ENCODE results near the gene CILP. TPM values are rescaled to one million over a fixed set of nuclear protein-coding genes. Genes with fewer than 3 reads are reported as not detected.
"Not testable (repeated sequence)": the region's sequence is repeated elsewhere in the genome, so short reads cannot be mapped to it uniquely, and the experiment has no call there.

The CILP gene
- polyA plus RNA-seq (2013, experiment 1 of 2; ENCODE audit: insufficient read length): 0.30 TPM
- polyA plus RNA-seq (2013, experiment 2 of 2; ENCODE audit: insufficient read length): 1.1 TPM

GRCh38 chr15:65210770-65211481 is at the start of gene CILP:
Gene CILP (minus strand): TSS chr15:65211473. CDS start chr15:65209755, 1,718 bp downstream.
- no peak for DNase-seq

GRCh38 chr15:65260968-65261367 is 49.7 kb upstream of the CILP start:
- DNase-seq: no peak

- no peak for DNase-seq
These were observed 48.1 kb upstream of the CILP start for GRCh38 chr15:65259367-65259797.

- DNase-seq: no peak
These were observed 47.3 kb upstream of the CILP start for GRCh38 chr15:65258375-65259262.

- DNase-seq: no peak
These were observed 44.3 kb upstream of the CILP start for GRCh38 chr15:65255486-65256140.

GRCh38 chr15:65254758-65255157 is 43.5 kb upstream of the CILP start:
- no peak for DNase-seq

GRCh38 chr15:65254356-65254755 is 43.1 kb upstream of the CILP start:
- no peak for DNase-seq

- DNase-seq: no peak
These were observed 38.4 kb upstream of the CILP start for GRCh38 chr15:65249641-65250040.

- DNase-seq: peak; percentile 44
These were observed 37.4 kb upstream of the CILP start for GRCh38 chr15:65248511-65249255.

GRCh38 chr15:65246939-65247338 is 35.7 kb upstream of the CILP start:
- DNase-seq: no peak

- DNase-seq: no peak
These were observed 34.9 kb upstream of the CILP start for GRCh38 chr15:65246026-65246714.

- peak; percentile 13 for DNase-seq
These were observed 34.0 kb upstream of the CILP start for GRCh38 chr15:65245096-65245856.

- no peak for DNase-seq
These were observed 33.4 kb upstream of the CILP start for GRCh38 chr15:65244638-65245037.

- not testable (repeated sequence) for DNase-seq
These were observed 25.2 kb upstream of the CILP start for GRCh38 chr15:65236443-65236842.

- no peak for DNase-seq
These were observed 22.4 kb upstream of the CILP start for GRCh38 chr15:65233696-65234095.

GRCh38 chr15:65232520-65232919 is 21.2 kb upstream of the CILP start:
- no peak for DNase-seq

GRCh38 chr15:65231306-65231705 is 20.0 kb upstream of the CILP start:
- DNase-seq: no peak

GRCh38 chr15:65226901-65227300 is 15.6 kb upstream of the CILP start:
- not testable (repeated sequence) for DNase-seq

GRCh38 chr15:65226221-65226620 is 14.9 kb upstream of the CILP start:
- DNase-seq: no peak

GRCh38 chr15:65223996-65224395 is 12.7 kb upstream of the CILP start:
- no peak for DNase-seq

GRCh38 chr15:65222891-65223290 is 11.6 kb upstream of the CILP start:
- DNase-seq: no peak

Measured in fibroblast of skin of scalp (primary cell).